Measurements from ENCODE around the gene DAD1.

- TF ChIP-seq CTCF (IDR thresholded peaks at IDR 0.05): no peak
- no peak for TF ChIP-seq POLR2AphosphoS5 (IDR thresholded peaks at IDR 0.05; ENCODE audit: insufficient read depth in 1 of 2, low read depth in 1 of 2)
Observed at GRCh38 chr14:22610931-22611330, 21.9 kb upstream of the DAD1 start.
